GM12801 (cell line): ENCODE measurements around the gene BICD2.

Experiments
- CTCF ChIP-seq: IDR thresholded peaks from one replicate; pipeline ENCODE4 v1.5.1; 2011; ENCODE audit warnings: control low read depth; ENCODE audit not compliant: insufficient read length; ENCODE audit errors: extremely low read depth

Gene BICD2

DNA sequence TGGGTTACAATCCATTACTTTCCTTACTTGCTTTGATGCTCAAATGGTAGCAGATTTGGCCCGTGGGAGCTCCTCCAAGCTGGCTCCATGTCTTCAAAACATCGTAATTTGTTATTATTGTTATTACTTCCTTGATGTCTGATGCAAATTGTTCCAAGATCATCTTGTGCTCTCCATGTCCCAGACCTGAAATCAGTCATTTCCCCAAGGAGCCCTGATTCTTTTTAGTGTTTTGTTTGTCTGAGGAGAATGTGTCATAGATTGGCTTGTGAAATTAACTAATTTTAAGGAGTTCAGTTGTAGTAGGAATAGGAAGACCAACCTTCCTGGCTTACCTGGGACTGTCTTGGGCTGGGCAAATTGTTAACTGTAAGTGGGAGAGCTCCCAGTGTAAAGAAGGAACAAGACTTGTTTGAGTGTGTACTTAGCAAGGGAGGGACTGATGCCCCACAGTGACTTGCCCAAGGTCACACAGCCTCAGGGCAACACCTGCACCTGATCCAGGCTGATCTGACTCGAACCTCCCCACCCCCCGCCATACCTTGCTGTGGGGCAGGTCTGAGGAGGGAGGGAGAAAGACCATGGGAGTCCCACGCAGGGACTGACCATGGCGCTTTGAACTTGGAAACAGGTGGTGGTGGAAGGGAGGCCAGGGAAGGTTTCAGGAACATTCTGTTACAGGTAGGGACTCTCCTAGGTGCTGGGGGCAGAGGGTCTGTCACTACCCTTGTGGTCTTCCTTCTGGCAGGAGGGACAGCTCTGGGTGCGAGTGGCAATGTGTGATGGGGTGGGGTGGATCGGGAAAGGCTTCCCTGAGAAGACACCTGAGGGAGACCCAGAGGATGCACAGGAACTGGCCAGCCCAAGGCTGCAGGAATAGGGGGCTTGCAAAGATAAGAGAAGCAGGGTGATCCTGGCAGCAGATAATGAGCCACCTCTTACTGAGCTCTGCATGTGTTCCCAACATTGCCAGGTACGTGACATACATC lies 2.7 kb upstream of the BICD2 start:
- no peak for TF ChIP-seq CTCF

DNA sequence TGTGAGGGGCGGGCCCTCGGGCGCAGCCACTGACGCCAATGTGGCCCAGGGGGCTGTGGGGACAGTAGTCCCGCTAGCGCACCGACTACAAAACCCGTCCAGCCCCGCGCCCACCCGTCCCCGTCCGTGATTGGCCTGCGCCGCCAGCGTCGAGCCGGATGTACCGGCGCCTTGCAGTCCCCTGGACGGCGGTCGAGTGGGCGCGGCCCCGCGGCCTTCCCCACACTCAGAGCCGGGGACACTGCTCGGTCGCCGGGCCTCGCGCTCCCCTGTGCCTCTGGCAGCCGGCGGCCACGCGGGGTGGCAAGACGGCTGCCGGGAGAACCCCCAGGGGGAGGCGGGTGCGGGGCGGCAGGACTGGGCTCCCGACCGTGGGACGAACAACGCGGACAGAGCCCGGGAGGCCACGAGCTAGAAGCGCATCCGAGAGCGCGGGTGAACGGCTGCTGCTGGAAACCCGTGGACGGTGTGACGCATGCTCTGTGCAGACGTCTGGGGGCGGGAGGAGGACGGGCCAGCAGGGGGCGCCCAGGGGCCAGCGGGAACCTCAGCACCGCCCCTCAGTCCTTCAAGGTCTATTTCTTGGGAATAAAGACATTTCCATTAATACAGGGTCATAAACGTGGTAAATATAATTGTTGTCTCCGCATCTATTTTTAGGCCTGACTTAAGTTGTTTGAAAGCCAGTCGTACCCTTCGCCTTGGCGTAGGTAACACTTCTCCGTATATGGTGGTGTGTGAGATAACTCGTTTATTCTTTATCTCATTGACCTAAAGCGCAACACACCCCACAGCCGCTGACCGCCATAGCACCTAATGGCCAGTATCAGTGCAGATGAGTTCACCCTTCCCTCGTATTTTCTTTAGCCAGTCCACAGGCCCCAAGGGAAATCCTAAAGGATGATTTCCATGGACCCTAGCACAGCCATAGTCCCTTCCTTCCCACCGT lies 629 bp upstream of the BICD2 start:
- peak; percentile 52 for TF ChIP-seq CTCF

GRCh38 chr9:92763721-92764380 lies 782 bp downstream of the BICD2 start:
- TF ChIP-seq CTCF: no peak

DNA sequence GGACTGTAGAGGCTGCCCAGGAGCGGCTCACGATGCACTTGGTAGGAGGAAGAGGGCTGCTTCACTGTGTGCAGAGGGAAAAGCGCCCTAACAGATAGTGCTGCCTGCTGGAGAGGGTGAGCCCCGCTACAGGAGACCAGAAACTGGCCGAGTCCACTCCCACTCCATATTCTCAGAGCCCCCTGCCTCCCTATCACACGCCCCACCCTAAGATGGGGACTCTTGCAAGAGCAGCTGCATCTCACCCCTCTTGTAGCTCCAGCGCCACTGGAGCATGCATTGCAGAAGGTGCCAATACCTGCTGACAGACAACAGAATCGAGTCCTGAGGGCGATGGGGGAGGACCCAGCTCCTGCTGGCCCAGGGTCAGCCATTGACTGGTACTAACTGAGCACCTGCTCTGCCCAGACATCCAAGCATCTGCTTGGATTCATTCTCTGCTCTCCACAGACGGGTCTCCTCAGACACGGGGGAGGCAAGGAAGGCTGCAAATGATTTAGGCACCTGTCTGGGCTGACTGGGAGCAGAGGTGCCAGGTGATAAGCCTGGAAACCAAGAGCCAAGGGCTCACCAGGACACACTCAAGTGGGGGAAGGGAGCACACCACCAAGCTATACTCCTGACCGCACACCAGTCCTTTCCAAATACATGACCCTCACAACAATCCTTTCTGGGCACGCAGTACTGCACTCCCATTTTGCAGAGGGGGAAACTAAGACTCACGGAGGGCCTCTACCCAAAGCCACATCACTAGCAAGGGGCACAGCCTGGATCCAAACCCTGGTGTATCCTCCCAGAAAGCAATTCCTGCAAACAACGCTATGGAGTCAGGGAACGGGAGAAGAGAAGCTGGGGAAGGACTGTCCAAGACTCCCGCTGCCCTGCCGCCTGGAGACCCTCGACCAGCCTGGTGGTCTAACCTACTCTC lies 1.6 kb downstream of the BICD2 start:
- no peak for TF ChIP-seq CTCF

DNA sequence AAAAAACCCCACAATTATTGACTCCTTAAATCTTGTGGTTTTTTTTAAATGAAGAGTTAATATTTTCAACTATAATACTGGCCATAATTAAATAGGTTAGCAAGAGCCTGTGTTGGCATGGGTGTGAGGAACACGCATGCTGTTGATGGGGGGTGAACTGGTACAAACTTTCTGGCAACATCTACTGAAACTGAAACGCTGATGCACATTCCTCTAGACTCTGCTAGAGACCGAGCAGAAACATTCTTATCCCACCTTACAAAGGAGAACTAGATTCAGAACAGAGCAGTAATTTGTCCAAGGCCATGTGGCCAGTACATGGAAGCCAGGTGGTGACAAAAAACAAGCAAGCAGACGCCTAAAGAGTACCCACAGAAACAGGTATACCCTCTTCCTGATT lies 2.4 kb downstream of the BICD2 start:
- no peak for TF ChIP-seq CTCF

GRCh38 chr9:92761686-92762085 lies 2.9 kb downstream of the BICD2 start:
- TF ChIP-seq CTCF: no peak
